ENCODE data around the gene PRRT3.
"Not testable (repeated sequence)": the region's sequence is repeated elsewhere in the genome, so short reads cannot be mapped to it uniquely, and the experiment has no call there.

PRRT3 gene

DNA sequence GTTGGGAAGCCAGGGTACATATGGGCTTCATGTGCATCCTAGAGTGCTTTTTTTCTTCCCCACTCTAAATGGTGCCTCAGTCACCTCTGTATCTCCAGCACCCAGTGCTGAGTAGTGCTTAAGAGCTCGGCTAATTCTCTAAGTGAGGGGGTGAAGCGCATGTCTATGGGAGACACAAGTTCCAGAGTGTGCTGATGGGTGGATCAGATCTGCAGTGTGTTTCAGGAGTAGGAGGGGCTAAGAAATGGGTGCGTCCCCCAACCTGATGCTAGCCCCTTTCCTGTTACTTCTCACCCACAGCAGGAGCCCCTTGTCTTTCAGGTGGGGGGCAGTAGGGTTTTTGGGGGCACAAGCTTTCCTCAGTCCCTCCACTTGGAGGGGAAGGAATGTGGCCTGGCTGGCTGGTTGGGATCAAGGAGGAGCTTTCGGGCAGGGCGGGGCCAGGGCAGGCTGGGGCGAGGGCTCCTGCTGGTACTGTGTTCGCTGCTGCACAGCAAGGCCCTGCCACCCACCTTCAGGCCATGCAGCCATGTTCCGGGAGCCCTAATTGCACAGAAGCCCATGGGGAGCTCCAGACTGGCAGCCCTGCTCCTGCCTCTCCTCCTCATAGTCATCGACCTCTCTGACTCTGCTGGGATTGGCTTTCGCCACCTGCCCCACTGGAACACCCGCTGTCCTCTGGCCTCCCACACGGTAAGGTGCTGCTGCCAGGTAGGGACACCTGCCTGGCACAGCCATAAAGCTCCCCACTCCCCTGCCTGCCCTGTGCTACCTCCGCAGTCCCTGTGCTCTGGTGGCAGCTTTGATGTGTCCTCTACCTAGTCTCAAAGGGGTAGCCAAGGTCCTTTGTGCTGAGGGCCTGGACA, 49.6 kb downstream of the PRRT3 start, which contains the start of gene IL17RE:
TSS of gene IL17RE (plus strand) at position 477 of the 866 bp plus-strand sequence. CDS start at position 562, 85 bp downstream.
- H3K27ac Mint-ChIP-seq, result peak within 1 kb of the TSS; percentile 66
- no peaks in the 10 kb centered on the region for H3K27me3 Mint-ChIP-seq
- no peaks in the 10 kb centered on the region for H3K36me3 Mint-ChIP-seq (ENCODE audit: low read depth)
- no peaks in the 10 kb centered on the region for H3K9me3 Mint-ChIP-seq
- DNase-seq, result peak; percentile 43
- H3K4me3 Mint-ChIP-seq, result peak within 1 kb of the TSS; percentile 62
- H3K4me1 Mint-ChIP-seq (ENCODE audit: low read depth), result peaks cover 38% of the 10 kb centered on the region

GRCh38 chr3:9901967-9902366, 50.2 kb downstream of the PRRT3 start:
- H3K27me3 Mint-ChIP-seq, result no peaks in the 10 kb centered on the region
- H3K4me3 Mint-ChIP-seq, result peak overlapping the region; percentile 62
- H3K27ac Mint-ChIP-seq, result peak overlapping the region; percentile 66
- no peak for DNase-seq
- peaks cover 3% of the 10 kb centered on the region for H3K36me3 Mint-ChIP-seq (ENCODE audit: low read depth)
- H3K4me1 Mint-ChIP-seq (ENCODE audit: low read depth), result peaks cover 42% of the 10 kb centered on the region
- no peaks in the 10 kb centered on the region for H3K9me3 Mint-ChIP-seq

- not testable (repeated sequence) for H3K27me3 Mint-ChIP-seq; H3K36me3 Mint-ChIP-seq (ENCODE audit: low read depth); H3K9me3 Mint-ChIP-seq; DNase-seq; H3K4me3 Mint-ChIP-seq; H3K27ac Mint-ChIP-seq
- H3K4me1 Mint-ChIP-seq (ENCODE audit: low read depth), result peaks cover 51% of the 10 kb centered on the region
These were observed 51.2 kb downstream of the PRRT3 start for GRCh38 chr3:9900965-9901415.

- Mint-ChIP-seq H3K4me1 (ENCODE audit: low read depth) (peaks cover 61% of the 10 kb centered on the region), H3K36me3 (ENCODE audit: low read depth) (peaks cover 22% of the 10 kb centered on the region), H3K9me3 (peaks cover 3% of the 10 kb centered on the region), H3K4me3 (no peak overlapping the region), H3K27ac (no peak overlapping the region), H3K27me3 (no peaks in the 10 kb centered on the region)
- DNase-seq, result no peak
These were observed 52.9 kb downstream of the PRRT3 start for GRCh38 chr3:9899289-9899791.

- DNase-seq, result no peak
- Mint-ChIP-seq H3K27me3 (no peaks in the 10 kb centered on the region), H3K4me1 (ENCODE audit: low read depth) (peaks cover 64% of the 10 kb centered on the region), H3K36me3 (ENCODE audit: low read depth) (peaks cover 29% of the 10 kb centered on the region), H3K4me3 (no peak overlapping the region), H3K27ac (peak overlapping the region; percentile 4), H3K9me3 (peaks cover 3% of the 10 kb centered on the region)
These were observed 53.6 kb downstream of the PRRT3 start for GRCh38 chr3:9898467-9899241.

DNA sequence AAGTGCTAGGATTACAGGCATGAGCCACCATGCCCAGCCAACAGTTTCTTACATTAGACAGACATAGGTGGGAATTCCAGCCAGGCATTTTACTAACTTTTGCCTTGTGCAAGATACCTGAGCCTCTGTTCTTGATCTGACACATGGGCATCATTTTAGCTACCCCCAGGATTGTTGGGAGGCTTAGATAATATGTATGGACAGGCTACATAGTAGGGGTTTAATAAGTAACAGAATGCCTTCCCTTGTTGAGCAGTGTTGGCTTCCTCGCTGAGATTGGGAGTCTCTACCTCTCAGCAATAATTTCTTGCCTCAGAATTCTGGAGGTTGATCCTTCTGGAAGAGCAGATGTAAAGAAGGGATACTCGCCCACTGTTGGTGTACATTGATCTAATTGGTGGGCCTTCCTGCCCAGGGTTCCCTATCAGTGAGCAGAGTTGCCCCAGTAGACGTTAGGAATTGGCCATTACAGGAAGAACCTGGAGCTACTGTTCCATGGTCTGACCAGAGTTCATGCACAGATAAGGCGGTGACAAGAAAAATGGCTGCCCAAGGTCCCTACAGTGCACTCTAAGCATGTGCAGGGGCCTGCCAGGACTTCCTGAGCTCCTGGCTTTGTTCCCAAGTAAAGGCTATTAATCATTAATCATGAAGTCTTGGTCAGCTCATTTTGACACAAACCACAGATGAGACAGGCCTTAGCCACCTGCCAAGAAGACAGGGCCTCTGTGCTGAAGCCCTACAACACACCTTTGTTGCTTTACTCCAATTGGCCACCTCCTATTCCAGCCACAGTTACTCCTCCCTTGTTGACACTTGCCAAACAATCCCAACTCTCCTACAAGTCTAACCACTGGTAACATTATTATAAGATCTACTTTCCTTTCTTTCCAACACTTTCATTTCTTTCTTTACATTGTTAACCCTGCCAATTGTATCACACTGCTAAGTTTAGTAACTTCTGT, 54.5 kb downstream of the PRRT3 start:
- peak overlapping the region; percentile 44 for H3K27ac Mint-ChIP-seq
- H3K27me3 Mint-ChIP-seq, result no peaks in the 10 kb centered on the region
- DNase-seq, result no peak
- peaks cover 64% of the 10 kb centered on the region for H3K4me1 Mint-ChIP-seq (ENCODE audit: low read depth)
- H3K9me3 Mint-ChIP-seq, result peaks cover 3% of the 10 kb centered on the region
- H3K36me3 Mint-ChIP-seq (ENCODE audit: low read depth), result peaks cover 39% of the 10 kb centered on the region
- no peak overlapping the region for H3K4me3 Mint-ChIP-seq

DNA sequence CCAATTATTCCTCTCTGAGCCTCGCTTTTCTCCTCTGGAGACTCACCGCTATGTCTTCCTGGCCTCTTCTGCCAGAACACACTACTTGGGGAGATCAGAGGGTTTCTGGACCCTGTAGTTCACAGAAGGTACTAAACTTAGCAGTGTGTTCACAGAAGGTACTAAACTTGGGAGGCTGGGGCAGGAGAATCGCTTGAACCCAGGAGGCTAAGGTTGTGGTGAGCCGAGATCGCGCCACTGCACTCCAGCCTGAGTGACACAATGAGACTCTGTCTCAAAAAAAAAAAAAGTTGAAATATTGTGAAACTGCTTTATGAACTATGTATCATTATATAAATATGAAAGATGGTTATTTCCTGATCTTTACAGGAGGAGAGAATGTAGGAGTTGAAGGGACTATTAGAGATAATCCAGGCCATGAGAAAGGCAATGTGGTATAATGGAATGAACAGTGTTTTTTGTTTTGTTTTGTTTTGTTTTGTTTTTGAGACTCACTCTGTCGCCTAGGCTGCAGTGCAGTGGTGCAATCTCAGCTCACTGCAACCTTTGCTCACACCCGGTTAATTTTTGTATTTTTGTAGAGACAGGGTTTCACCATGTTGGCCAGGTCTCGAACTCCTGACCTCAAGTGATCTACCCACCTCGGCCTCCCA, 55.3 kb downstream of the PRRT3 start:
- H3K9me3 Mint-ChIP-seq, H3K4me3 Mint-ChIP-seq, DNase-seq, H3K27me3 Mint-ChIP-seq: not testable (repeated sequence)
- Mint-ChIP-seq H3K36me3 (ENCODE audit: low read depth) (peaks cover 45% of the 10 kb centered on the region), H3K27ac (peak overlapping the region; percentile 44), H3K4me1 (ENCODE audit: low read depth) (peaks cover 62% of the 10 kb centered on the region)

DNA sequence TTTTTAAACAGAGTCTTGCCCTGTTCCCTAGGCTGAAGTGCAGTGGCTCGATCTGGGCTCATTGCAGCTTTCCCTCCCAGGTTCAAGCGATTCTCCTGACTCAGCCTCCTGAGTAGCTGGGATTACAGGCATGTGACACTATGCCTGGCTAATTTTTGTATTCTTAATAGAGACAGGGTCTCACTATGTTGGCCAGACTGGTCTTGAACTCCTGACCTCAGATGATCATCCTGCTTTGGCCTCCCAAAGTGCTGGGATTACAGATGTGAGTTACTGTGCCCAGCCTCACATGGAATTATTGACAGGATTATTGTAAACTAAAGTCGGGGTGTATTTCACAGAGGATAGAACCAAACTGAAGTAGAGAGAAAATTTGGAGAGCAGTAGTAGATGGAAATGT, 56.5 kb downstream of the PRRT3 start:
- H3K9me3 Mint-ChIP-seq, H3K27ac Mint-ChIP-seq, DNase-seq, H3K27me3 Mint-ChIP-seq, H3K4me3 Mint-ChIP-seq: not testable (repeated sequence)
- Mint-ChIP-seq H3K4me1 (ENCODE audit: low read depth) (peaks cover 61% of the 10 kb centered on the region), H3K36me3 (ENCODE audit: low read depth) (peaks cover 53% of the 10 kb centered on the region)

All from activated T-cell treated with anti-CD3 and anti-CD28 coated beads, Interleukin-2, amount 50 U/mL, for 24 hours (primary cell).